Breast epithelium (tissue), 4 donors: ENCODE measurements around the gene LIN7A. TPM values are rescaled to one million over a fixed set of nuclear protein-coding genes. Genes with fewer than 3 reads are reported as not detected.
A peak's percentile ranks its signal among the peaks of the same experiment; 100 is the strongest.

Experiments used
- DNase-seq, 2 donors: peaks; one replicate each; pipeline ENCODE4 v3.0.0-alpha.2; 2019; ENCODE audit warnings: low spot score in 2 of 2
- H3K27ac ChIP-seq, 2 donors: fragments of 200-600 bp; sonication (generic) in 1 of 2; one replicate each; pipeline ENCODE4 v1.5.1; 2016 to 2019; ENCODE audit warnings: mild to moderate bottlenecking in 1 of 2
- H3K27me3 ChIP-seq, 2 donors: fragments of 200-600 bp; sonication (generic) in 1 of 2; one replicate each; pipeline versions ENCODE4 v1.5.1 to v1.6.0; 2017 to 2019; ENCODE audit warnings: control low read depth in 1 of 2, mild to moderate bottlenecking in 1 of 2
- H3K36me3 ChIP-seq: fragments of 200-600 bp; one replicate; pipeline ENCODE4 v1.5.1; 2019
- H3K4me1 ChIP-seq, 2 donors: fragments of 200-600 bp; sonication (generic); one replicate each; pipeline ENCODE4 v1.5.1; 2016 to 2019; ENCODE audit warnings: control low read depth in 1 of 2
- H3K4me3 ChIP-seq, 3 donors: fragments of 200-600 bp; sonication (generic); 1 replicate in 2 of 3; 2 replicates in 1 of 3; pipeline ENCODE4 v1.5.1; 2016 to 2019; ENCODE audit warnings: mild to moderate bottlenecking in 3 of 3, moderate library complexity in 2 of 3
- H3K9me3 ChIP-seq, 2 donors: fragments of 200-600 bp; sonication (generic) in 1 of 2; one replicate each; pipeline ENCODE4 v1.5.1; 2016 to 2019; ENCODE audit warnings: control low read depth in 1 of 2
- CTCF ChIP-seq, 3 donors: fragments of 450-650 bp; IDR thresholded peaks; one replicate each; pipeline ENCODE4 v1.5.1; 2016 to 2017; ENCODE audit warnings: antibody characterized with exemption in 3 of 3, mild to moderate bottlenecking in 3 of 3, moderate library complexity in 3 of 3
- POLR2A ChIP-seq: fragments of 450-650 bp; IDR thresholded peaks from one replicate; pipeline ENCODE4 v1.6.1; 2016; ENCODE audit warnings: antibody characterized with exemption, mild to moderate bottlenecking, moderate library complexity
- POLR2AphosphoS5 ChIP-seq, 3 donors: sonication (generic); formaldehyde crosslinking; IDR thresholded peaks; one replicate each; pipeline ENCODE4 v1.6.1; 2017; ENCODE audit warnings: antibody characterized with exemption in 3 of 3
- intact Hi-C: fragments of 100-400 bp; cut with DNase I; formaldehyde crosslinking; loops from one replicate; pipeline ENCODE4 v1.15.1; 2023; ENCODE audit warnings: low total_unique reads
- total RNA-seq, 3 donors: library from RNA; depleted of rRNA; stranded (reverse); fragments of >200 nt; gene quantifications; one replicate each; pipeline ENCODE4 v1.1.0, GENCODE V29; 2016

The LIN7A gene
- total RNA-seq, 3 donors from 2014 or later: 12.8 to 25.6 (median 13.1) TPM

- H3K27me3 ChIP-seq: no peaks in the 10 kb centered on the region
- TF ChIP-seq POLR2AphosphoS5 (IDR thresholded peaks at IDR 0.05) (no peak), CTCF (IDR thresholded peaks at IDR 0.05) (no peak), POLR2A (no peak)
- H3K4me3 ChIP-seq: no peak overlapping the region
- H3K4me1 ChIP-seq: no peaks in the 10 kb centered on the region
- no peak for DNase-seq
- H3K36me3 ChIP-seq: no peaks in the 10 kb centered on the region
- no peaks in the 10 kb centered on the region for H3K9me3 ChIP-seq
- intact Hi-C loops: no loop called here
- no peak overlapping the region for H3K27ac ChIP-seq
Measured at GRCh38 chr12:80769553-80770140, 168.1 kb downstream of the LIN7A start.

GRCh38 chr12:80766897-80767296 is 170.8 kb downstream of the LIN7A start:
- DNase-seq: no peak
- Histone ChIP-seq H3K9me3 (no peaks in the 10 kb centered on the region), H3K4me3 (no peak overlapping the region), H3K36me3 (no peaks in the 10 kb centered on the region), H3K27ac (no peak overlapping the region), H3K27me3 (no peaks in the 10 kb centered on the region), H3K4me1 (no peaks in the 10 kb centered on the region)
- no peak for TF ChIP-seq CTCF (IDR thresholded peaks at IDR 0.05)
- intact Hi-C loops: no loop called here

GRCh38 chr12:80766210-80766609 is 171.5 kb downstream of the LIN7A start:
- TF ChIP-seq POLR2A: no peak
- no peak for TF ChIP-seq CTCF (IDR thresholded peaks at IDR 0.05)
- TF ChIP-seq POLR2AphosphoS5 (IDR thresholded peaks at IDR 0.05): no peak
- H3K27me3 ChIP-seq: no peaks in the 10 kb centered on the region
- no peaks in the 10 kb centered on the region for H3K4me1 ChIP-seq
- no peak for DNase-seq
- H3K36me3 ChIP-seq: no peaks in the 10 kb centered on the region
- no peak overlapping the region for H3K4me3 ChIP-seq
- no peaks in the 10 kb centered on the region for H3K9me3 ChIP-seq
- no peak overlapping the region for H3K27ac ChIP-seq
- intact Hi-C loops: no loop called here

GRCh38 chr12:80763874-80764273 is 173.9 kb downstream of the LIN7A start:
- TF ChIP-seq CTCF (IDR thresholded peaks at IDR 0.05) (peak in 2 of 3 donors; percentile 52 to 59), POLR2A (no peak), POLR2AphosphoS5 (IDR thresholded peaks at IDR 0.05) (no peak)
- H3K36me3 ChIP-seq: no peaks in the 10 kb centered on the region
- H3K27me3 ChIP-seq: no peaks in the 10 kb centered on the region
- H3K9me3 ChIP-seq: no peaks in the 10 kb centered on the region
- no peak overlapping the region for H3K27ac ChIP-seq
- no peaks in the 10 kb centered on the region for H3K4me1 ChIP-seq
- no peak for DNase-seq
- no peak overlapping the region for H3K4me3 ChIP-seq
- intact Hi-C loops: loop anchor here (1.0 kb wide), 1 partner anchor 9 kb away; no protein-coding TSS in a partner anchor

GRCh38 chr12:80761838-80762237 is 175.9 kb downstream of the LIN7A start:
- Histone ChIP-seq H3K27me3 (no peaks in the 10 kb centered on the region), H3K4me1 (no peaks in the 10 kb centered on the region), H3K9me3 (no peaks in the 10 kb centered on the region), H3K4me3 (no peak overlapping the region), H3K36me3 (no peaks in the 10 kb centered on the region), H3K27ac (no peak overlapping the region)
- DNase-seq: no peak
- intact Hi-C loops: no loop called here
- no peak for TF ChIP-seq POLR2A
- no peak for TF ChIP-seq CTCF (IDR thresholded peaks at IDR 0.05)
- no peak for TF ChIP-seq POLR2AphosphoS5 (IDR thresholded peaks at IDR 0.05)
